CD4-positive, alpha-beta T cell (primary cell): Measurements from ENCODE around the gene DEPDC5. TPM values are rescaled to one million over a fixed set of nuclear protein-coding genes. Genes with fewer than 3 reads are reported as not detected.

Experiments used
- ATAC-seq: fragments of 200-7000 bp; cut with Tn5 transposase; one replicate; pipeline ENCODE4 v1.10.0; 2022; ENCODE audit warnings: mild to moderate bottlenecking; ENCODE audit not compliant: poor library complexity
- CTCF ChIA-PET: fragments of 350-600 bp; sonication (Branson Sonifier 250); formaldehyde crosslinking; loops from one replicate; lab custom pipeline; 2021; ENCODE audit warnings: antibody characterized with exemption, inconsistent platforms; lab: Charles Lee
- POLR2A ChIA-PET: fragments of 350-600 bp; sonication (Branson Sonifier 250); formaldehyde crosslinking; loops from one replicate; lab custom pipeline; 2021; ENCODE audit warnings: antibody characterized with exemption, inconsistent platforms; lab: Charles Lee
- DNase-seq, 14 experiments: peaks; one replicate each; pipeline ENCODE4 v3.0.0-alpha.2; 2013 to 2020; ENCODE audit warnings: mixed read lengths in 2 of 14
- H3K27ac ChIP-seq, 2 donors: one replicate each; pipeline versions ENCODE4 v1.5.1 to v1.7.0; 2013; ENCODE audit warnings: low read length in 2 of 2, low read depth in 1 of 2, mild to moderate bottlenecking in 1 of 2
- H3K27me3 ChIP-seq, 2 experiments: 1 replicate in 1 of 2; 2 replicates in 1 of 2; pipeline versions ENCODE4 v1.6.1 to v1.7.0; 2013; ENCODE audit warnings: low read length in 2 of 2, control low read depth in 1 of 2, mild to moderate bottlenecking in 1 of 2, moderate library complexity in 1 of 2; ENCODE audit not compliant: insufficient read depth in 2 of 2, control insufficient read depth in 1 of 2
- H3K36me3 ChIP-seq: one replicate; pipeline ENCODE4 v1.6.1; 2013; ENCODE audit warnings: low read length, control low read depth; ENCODE audit not compliant: insufficient read depth
- H3K4me1 ChIP-seq: one replicate; pipeline ENCODE4 v1.6.1; 2013; ENCODE audit warnings: low read length, control low read depth; ENCODE audit not compliant: insufficient read depth
- H3K4me3 ChIP-seq: one replicate; pipeline ENCODE4 v1.5.1; 2013; ENCODE audit warnings: mild to moderate bottlenecking, low read length, moderate library complexity
- H3K9me3 ChIP-seq, 2 experiments: 1 replicate in 1 of 2; 2 replicates in 1 of 2; pipeline versions ENCODE4 v1.6.1 to v1.7.0; 2013; ENCODE audit warnings: low read length in 2 of 2, mild to moderate bottlenecking in 2 of 2, control low read depth in 1 of 2, moderate library complexity in 1 of 2; ENCODE audit not compliant: control insufficient read depth in 1 of 2, insufficient read depth in 1 of 2
- H3K27ac Mint-ChIP-seq: one replicate; pipeline ENCODE4 v1.8.0; 2020; ENCODE audit warnings: mixed read lengths
- H3K27me3 Mint-ChIP-seq: one replicate; pipeline ENCODE4 v1.8.0; 2021; ENCODE audit warnings: mixed read lengths
- H3K36me3 Mint-ChIP-seq: one replicate; pipeline ENCODE4 v1.8.0; 2021; ENCODE audit warnings: low read depth, mixed read lengths
- H3K4me1 Mint-ChIP-seq: one replicate; pipeline ENCODE4 v1.8.0; 2021; ENCODE audit warnings: low read depth, mixed read lengths
- H3K4me3 Mint-ChIP-seq: one replicate; pipeline ENCODE4 v1.8.0; 2020; ENCODE audit warnings: mild to moderate bottlenecking, mixed read lengths
- H3K9me3 Mint-ChIP-seq: one replicate; pipeline ENCODE4 v1.8.0; 2020; ENCODE audit warnings: mixed read lengths
- intact Hi-C, 2 experiments: fragments of 100-400 bp; cut with DNase I in 1 of 2; cut with micrococcal nuclease in 1 of 2; formaldehyde crosslinking; loops; one replicate each; pipeline versions ENCODE4 v1.15.1 to v1.9.0; 2023 to 2025; cut with DNase I, micrococcal nuclease
- total RNA-seq, 174 experiments: library from RNA in 2 of 174; stranded (reverse) in 2 of 174; gene quantifications; one replicate each; pipeline ENCODE4 v1.2.3 and lab custom pipeline; 2021 to 2026
- TF ChIP-seq, protein P1 (sequence below): fragments of 200-600 bp; IDR thresholded peaks from one replicate; pipeline ENCODE4 v1.8.0; 2022; ENCODE audit warnings: antibody characterized with exemption, mild to moderate bottlenecking

DEPDC5 gene
- total RNA-seq, 2 experiments from 2014 or later: 32.9 to 36.6 TPM

DNA sequence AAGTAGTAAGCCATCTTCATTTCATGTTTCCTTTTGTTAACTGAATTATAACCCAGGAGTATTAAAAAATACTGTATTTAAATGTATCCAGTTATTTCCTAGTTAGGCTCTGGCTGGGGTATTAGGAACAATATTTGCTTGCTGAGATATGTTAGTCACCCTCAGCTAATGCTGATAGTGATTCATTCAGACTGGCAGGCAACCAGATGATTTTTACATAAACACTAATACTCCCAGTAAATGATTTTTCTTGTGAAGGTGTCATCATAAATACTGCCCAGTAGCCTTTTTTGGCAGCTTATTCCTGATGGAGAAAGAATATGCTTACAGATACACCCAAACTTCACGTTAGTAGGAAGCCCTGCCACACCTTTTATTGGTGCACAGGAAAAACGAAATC lies 198.7 kb downstream of the DEPDC5 start:
- Mint-ChIP-seq H3K36me3 (peaks cover 23% of the 10 kb centered on the region), H3K9me3 (no peaks in the 10 kb centered on the region), H3K4me3 (no peak overlapping the region), H3K4me1 (peaks cover 64% of the 10 kb centered on the region), H3K27me3 (no peaks in the 10 kb centered on the region), H3K27ac (peak overlapping the region; percentile 86)
- POLR2A ChIA-PET: no interaction called here
- peaks cover 52% of the 10 kb centered on the region for H3K4me1 ChIP-seq
- DNase-seq: no peak
- H3K9me3 ChIP-seq: no peaks in the 10 kb centered on the region
- H3K27me3 ChIP-seq: no peaks in the 10 kb centered on the region
- CTCF ChIA-PET: interaction anchor here (1.5 kb wide), 1 partner anchor 18 kb away, joined by 6 read pairs; no protein-coding TSS in a partner anchor
- H3K4me3 ChIP-seq: no peak overlapping the region
- intact Hi-C loops: no loop called here
- H3K36me3 ChIP-seq: peaks cover 22% of the 10 kb centered on the region
- no peak for ATAC-seq
- TF ChIP-seq, protein P1, sequence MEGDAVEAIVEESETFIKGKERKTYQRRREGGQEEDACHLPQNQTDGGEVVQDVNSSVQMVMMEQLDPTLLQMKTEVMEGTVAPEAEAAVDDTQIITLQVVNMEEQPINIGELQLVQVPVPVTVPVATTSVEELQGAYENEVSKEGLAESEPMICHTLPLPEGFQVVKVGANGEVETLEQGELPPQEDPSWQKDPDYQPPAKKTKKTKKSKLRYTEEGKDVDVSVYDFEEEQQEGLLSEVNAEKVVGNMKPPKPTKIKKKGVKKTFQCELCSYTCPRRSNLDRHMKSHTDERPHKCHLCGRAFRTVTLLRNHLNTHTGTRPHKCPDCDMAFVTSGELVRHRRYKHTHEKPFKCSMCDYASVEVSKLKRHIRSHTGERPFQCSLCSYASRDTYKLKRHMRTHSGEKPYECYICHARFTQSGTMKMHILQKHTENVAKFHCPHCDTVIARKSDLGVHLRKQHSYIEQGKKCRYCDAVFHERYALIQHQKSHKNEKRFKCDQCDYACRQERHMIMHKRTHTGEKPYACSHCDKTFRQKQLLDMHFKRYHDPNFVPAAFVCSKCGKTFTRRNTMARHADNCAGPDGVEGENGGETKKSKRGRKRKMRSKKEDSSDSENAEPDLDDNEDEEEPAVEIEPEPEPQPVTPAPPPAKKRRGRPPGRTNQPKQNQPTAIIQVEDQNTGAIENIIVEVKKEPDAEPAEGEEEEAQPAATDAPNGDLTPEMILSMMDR: no peak
- no peak overlapping the region for H3K27ac ChIP-seq

DNA sequence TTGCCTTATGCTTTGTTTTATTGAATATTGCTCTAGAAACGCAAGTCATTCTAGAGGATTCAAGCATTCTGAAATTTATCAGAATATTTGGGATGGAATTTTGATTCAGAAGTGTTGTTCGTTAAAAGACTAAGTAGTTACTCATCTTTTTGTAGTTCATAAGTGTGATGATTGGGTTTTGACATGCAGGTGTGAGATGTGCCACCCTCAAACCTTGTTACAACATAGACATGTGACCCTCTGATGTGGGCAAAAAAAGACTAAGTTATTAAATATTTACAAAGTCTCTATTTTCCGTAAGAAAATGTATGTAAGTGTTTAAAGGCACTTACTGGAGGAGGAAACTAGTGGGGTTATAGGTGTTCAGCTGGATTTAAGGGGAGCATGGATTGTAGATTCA lies 199.4 kb downstream of the DEPDC5 start:
- Mint-ChIP-seq H3K4me1 (peaks cover 71% of the 10 kb centered on the region), H3K36me3 (peaks cover 18% of the 10 kb centered on the region), H3K9me3 (no peaks in the 10 kb centered on the region), H3K27ac (peak overlapping the region; percentile 86), H3K4me3 (no peak overlapping the region), H3K27me3 (no peaks in the 10 kb centered on the region)
- TF ChIP-seq, protein P1: no peak
- H3K27ac ChIP-seq: no peak overlapping the region
- peaks cover 19% of the 10 kb centered on the region for H3K36me3 ChIP-seq
- intact Hi-C loops: no loop called here
- no peaks in the 10 kb centered on the region for H3K27me3 ChIP-seq
- H3K4me3 ChIP-seq: no peak overlapping the region
- POLR2A ChIA-PET: no interaction called here
- CTCF ChIA-PET: interaction anchor here (1.5 kb wide), 1 partner anchor 17 kb away, joined by 6 read pairs; no protein-coding TSS in a partner anchor
- H3K9me3 ChIP-seq: no peaks in the 10 kb centered on the region
- peaks cover 57% of the 10 kb centered on the region for H3K4me1 ChIP-seq
- DNase-seq (no peak), ATAC-seq (no peak)

DNA sequence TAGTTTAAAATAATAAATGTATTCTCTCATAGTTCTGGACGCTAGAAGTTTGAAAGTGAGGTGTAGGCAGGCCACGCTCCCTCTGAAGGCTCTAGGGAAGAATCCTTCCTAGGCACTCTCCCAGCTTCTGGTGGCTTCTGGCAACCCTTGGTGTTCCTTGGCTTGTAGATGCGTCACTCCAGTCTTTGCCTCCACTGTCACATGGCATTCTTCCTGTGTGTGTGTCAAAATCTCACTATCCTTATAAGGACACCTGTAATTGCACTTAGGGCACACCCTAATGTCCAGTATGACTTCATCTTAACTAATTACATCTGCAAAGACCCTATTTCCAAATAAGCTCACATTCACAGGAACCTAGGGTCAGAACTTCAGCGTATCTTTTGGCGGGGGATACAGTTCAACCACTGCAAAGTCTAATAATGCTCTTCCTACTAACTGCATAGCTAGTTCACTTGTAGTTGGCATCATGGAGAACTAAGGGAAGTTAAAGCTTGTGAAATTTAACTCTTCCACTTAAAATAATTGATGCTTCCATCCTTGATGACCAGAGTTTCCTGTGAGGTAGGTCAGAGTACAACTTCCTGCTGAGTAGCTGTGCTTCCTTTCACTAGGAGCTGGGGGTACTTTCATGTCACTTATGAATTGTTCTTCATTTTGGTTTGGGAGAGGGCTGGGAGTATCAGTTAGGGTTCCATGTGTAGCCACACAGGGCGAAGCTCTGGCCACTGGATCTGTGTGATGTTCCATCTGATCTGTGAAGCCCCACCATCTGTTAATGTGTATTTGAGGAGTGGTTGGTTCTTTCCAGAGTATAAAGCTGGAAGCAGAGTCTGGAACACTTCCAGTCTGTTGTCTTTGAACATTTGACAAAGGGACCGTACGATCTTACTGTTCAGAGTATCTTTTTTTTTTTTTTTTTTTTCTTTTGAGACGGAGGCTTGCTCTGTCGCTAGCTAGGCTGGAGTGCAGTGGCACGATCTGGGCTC lies 201.0 kb downstream of the DEPDC5 start:
- peaks cover 73% of the 10 kb centered on the region for H3K4me1 ChIP-seq
- DNase-seq (peak in 1 of 14 experiments; percentile 38), ATAC-seq (peak; percentile 60)
- TF ChIP-seq, protein P1: no peak
- H3K27ac ChIP-seq: peak overlapping the region in 1 of 2 donors; percentile 39
- H3K4me3 Mint-ChIP-seq: peak overlapping the region; percentile 31
- H3K36me3 ChIP-seq: peaks cover 14% of the 10 kb centered on the region
- H3K27me3 ChIP-seq: no peaks in the 10 kb centered on the region
- H3K4me1 Mint-ChIP-seq: peaks cover 83% of the 10 kb centered on the region
- H3K27me3 Mint-ChIP-seq: no peaks in the 10 kb centered on the region
- no peaks in the 10 kb centered on the region for H3K9me3 Mint-ChIP-seq
- H3K9me3 ChIP-seq: no peaks in the 10 kb centered on the region
- intact Hi-C loops: no loop called here
- no peak overlapping the region for H3K4me3 ChIP-seq
- CTCF ChIA-PET: interaction anchor here (0.7 to 1.4 kb wide), 3 partner anchors 16 to 217 kb away, joined by 3 to 6 read pairs (median 3); no protein-coding TSS in a partner anchor
- H3K27ac Mint-ChIP-seq: peak overlapping the region; percentile 86
- peaks cover 18% of the 10 kb centered on the region for H3K36me3 Mint-ChIP-seq
- POLR2A ChIA-PET: interaction anchor here (0.5 to 5.7 kb wide), 4 partner anchors 10 to 293 kb away, joined by 3 to 48 read pairs (median 6); partner anchors contain the start of genes PISD and YWHAH
